Measurements from ENCODE around the gene AGO1.
"Not testable (repeated sequence)": the region's sequence is repeated elsewhere in the genome, so short reads cannot be mapped to it uniquely, and the experiment has no call there.

The AGO1 gene

DNA sequence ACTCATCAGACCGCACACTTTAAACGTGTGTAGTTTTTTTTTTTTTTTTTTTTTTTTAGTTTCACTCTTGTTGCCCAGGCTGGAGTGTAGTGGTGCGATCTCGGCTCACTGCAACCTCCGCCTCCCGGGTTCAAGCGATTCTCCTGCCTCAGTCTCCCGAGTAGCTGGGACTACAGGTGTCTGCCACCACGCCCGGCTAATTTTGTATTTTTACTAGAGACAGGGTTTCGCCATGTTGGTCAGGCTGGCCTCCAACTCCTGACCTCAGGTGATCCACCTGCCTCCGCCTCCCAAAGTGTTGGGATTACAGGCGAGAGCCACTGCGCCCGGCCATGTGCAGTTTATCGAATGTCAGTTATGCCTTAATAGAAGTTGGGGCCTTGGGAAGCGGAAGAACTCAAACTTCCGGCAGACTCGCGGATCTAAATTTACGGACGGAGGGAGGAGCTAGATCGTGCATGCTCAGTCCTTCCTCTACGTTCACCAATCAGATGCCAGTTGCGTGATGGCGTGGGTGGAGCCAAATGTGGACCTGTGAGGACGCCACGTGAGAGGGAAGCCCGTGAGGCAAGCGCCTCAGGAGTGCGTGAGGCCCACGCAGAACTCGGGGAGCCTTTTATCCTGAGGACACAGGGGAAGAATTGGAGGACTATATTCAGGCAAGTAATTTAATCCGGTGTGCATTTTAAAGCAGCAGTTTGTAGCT lies 13.6 kb upstream of the AGO1 start:
- in situ Hi-C loops (cut with MboI; ENCODE audit: low sequenced_read_pairs): not testable (repeated sequence)

DNA sequence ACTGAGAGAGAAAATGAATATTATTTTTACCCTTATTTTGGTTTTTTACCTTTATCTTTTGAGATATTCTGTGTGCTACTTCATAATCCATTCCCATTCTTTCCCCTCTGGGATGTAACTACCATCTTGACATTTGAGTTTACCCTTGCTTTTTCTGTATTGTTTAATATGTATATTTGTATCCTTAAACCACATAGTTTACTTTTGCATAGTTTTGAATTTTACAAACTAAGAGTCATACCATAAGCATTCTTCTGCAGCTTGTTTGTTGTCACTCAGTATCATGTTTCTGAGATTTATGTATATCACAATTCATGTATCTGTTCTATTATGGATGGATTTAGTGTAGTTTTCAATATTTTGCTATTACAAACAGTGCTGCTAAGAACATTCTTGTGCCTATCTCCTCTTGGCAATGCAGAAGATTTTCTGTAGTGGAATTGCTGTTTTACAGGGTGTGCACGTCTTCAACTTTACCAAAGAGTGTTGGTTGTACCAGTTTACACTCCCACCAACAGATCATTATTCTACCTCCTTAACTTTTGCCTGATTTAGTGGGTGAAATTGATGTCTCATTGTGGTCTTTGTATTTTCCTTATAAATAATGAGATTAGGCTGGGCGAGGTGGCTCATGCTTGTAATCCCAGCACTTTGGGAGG lies 12.2 kb upstream of the AGO1 start:
- in situ Hi-C loops (cut with MboI; ENCODE audit: low sequenced_read_pairs): no loop called here

DNA sequence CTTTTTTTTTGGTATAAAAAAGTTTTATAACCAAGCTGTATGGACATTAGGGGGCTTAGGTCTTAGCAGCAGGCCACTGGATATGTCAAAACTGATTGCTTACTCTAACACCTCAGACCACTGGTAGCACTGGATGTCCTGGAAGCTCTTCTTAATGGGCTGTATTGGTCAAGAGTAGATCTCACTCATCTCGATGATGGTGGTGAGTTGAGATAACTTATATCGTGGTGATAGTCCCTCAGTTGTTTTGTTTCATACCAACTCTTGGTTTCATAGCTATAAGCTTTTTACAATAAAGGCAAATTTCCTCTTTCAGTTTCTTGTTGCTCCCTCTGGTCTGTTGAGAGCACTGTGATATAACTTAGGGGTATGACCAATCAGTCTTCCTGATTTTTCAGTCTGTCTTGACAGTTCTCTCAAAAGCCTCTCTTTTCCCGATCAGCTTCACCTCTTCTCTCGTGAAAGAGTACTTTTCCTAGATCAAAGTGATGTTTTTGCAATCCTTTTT lies 9.7 kb upstream of the AGO1 start:
- in situ Hi-C loops (cut with MboI; ENCODE audit: low sequenced_read_pairs): no loop called here

DNA sequence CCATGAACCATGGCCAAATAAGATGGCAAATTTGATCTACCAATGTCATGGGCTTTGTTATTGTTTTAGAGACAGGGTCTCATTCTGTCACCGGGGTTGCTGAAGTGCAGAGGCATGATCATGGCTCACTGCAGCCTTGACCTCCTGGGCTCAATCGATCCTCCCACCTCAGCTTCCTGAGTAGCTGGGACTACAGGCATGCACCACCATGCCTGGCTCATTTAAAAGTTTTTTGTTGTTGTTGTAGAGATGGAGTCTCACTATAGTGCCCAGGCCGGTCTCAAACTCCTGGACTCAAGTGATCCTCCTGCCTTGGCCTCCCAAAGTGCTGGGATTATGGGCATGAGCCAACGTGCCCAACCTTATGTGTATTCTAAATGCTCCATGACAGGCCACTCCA lies 8.9 kb upstream of the AGO1 start:
- in situ Hi-C loops (cut with MboI; ENCODE audit: low sequenced_read_pairs): not testable (repeated sequence)

DNA sequence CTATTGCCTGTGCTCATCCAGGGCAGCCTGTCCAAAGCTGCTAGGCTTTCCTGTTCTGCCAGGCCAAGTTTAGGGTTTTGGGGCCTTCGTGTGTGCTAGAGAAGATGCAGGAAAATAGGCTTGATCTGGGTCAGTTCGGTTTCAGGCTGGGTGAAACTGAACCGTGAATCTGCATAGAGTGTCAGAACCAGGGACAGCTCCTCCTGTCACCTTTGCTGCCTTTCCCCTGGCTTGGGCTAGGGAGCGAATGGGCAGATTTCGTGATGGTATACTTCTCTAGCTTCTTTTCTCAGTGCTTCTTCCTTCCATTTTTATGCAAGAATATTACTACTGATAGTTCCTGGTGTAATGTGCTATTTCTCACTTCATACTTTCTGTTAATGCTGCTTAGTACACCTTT lies 6.0 kb upstream of the AGO1 start:
- in situ Hi-C loops (cut with MboI; ENCODE audit: low sequenced_read_pairs): no loop called here

DNA sequence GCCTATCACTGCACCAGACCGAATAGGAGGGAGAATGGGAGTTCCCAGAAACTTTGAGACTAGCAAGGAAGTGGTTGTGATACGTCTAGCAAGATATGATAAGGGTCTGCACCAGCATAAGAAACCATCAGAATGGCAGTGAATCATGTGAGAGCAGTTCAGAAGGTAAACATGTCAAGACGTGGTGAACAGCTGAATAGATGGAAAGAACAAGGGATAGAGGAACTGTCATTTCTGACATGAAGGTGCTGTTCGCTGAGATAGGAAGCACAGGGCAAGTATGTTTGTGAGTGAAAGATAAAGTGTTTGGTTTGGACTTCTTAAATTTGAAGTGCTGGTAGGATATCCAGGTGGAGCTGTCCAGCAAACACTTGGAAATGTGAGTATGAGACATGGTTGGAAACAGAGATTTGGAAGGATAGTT lies 1.1 kb upstream of the AGO1 start:
- in situ Hi-C loops (cut with MboI; ENCODE audit: low sequenced_read_pairs): no loop called here

DNA sequence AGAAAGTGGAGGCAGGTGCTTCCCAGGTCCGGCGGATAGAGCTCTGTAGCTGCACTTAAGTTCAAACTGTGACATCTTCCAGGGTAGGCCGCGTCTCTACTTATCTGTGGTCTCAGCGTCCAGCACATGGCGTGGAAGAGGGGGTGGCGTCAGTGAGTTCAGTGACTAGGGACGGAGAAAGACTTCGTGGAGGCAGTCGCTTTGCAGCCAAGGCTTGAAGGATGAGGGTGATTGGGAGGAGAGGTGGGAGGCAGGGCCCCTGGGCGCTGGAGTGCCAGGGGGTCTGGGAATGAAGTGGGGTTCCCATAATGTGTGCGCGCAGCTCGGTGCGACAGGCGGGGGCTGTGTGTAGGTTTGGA lies 444 bp upstream of the AGO1 start:
- in situ Hi-C loops (cut with MboI; ENCODE audit: low sequenced_read_pairs): no loop called here

DNA sequence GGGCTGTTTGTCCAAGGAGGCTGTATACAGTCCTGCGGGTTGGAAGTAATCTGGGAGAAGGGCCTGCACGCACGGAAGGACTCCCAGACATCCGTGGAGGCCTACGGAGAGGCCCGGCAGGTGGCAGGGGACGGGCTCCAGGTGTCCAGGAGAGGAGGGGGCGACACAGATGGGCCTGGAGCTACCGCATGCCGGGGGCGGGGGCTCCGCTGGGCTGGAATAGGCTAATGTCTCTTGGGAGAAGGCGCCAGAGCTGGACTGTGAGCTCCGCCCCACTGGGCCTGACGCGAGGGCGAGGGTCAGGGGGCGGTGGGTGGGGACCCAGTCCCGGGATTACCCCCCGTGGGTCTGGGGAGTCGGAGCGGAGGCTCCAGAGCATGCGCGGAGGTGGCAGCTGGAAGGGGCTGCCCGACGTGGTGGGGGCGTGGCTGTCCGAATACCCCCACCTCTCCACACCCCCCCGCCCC lies 659 bp downstream of the AGO1 start:
- in situ Hi-C loops (cut with MboI; ENCODE audit: low sequenced_read_pairs): no loop called here

DNA sequence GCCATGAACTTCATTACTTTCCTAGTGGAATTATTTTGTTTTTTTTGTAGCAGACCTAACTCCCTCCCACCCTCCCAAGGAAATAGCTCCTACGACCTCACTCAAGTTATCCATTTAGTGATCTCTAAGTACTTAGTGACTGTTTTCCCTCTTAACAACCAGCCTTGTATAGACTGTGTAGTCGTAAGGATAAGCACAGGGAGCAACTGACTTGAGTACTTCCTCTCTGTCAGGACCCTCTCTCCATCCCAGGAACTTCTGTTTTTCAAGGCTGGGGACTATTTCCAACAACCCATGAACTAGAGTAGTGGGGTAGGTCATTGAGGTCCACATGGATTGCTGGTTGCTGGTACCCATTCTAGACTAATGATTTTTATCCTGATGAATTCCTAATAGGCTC lies 1.9 kb downstream of the AGO1 start:
- in situ Hi-C loops (cut with MboI; ENCODE audit: low sequenced_read_pairs): no loop called here

DNA sequence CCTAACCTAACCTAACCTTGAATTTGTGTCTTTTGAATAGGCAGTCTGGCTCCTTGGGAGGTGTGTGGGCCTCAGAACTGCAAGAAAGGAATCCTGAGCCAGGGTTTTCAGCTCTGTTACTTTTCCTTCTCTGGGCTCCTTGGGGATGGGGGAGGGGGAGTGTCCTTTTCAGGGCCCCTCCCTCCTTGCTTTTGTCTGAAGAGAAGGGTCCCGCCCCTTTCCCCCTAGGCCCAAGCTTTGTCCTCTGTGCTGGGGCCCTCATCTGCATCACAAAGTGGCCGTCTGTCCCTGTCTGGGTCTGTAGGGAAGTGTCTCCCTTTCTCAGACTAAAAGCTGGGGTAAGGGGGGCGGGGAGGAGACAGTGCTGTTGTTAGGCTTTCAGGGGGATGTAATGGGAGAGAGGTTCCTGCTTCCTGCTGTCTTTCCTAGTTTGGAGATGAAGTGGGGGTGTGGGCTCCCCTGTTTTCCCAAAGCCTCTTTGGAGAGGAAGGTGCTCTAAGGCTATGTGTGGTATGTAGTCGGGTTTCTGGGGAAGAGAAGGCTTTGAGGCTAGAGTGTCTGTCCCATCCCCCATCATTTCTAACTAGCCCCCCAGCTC lies 3.1 kb downstream of the AGO1 start:
- in situ Hi-C loops (cut with MboI; ENCODE audit: low sequenced_read_pairs): no loop called here

DNA sequence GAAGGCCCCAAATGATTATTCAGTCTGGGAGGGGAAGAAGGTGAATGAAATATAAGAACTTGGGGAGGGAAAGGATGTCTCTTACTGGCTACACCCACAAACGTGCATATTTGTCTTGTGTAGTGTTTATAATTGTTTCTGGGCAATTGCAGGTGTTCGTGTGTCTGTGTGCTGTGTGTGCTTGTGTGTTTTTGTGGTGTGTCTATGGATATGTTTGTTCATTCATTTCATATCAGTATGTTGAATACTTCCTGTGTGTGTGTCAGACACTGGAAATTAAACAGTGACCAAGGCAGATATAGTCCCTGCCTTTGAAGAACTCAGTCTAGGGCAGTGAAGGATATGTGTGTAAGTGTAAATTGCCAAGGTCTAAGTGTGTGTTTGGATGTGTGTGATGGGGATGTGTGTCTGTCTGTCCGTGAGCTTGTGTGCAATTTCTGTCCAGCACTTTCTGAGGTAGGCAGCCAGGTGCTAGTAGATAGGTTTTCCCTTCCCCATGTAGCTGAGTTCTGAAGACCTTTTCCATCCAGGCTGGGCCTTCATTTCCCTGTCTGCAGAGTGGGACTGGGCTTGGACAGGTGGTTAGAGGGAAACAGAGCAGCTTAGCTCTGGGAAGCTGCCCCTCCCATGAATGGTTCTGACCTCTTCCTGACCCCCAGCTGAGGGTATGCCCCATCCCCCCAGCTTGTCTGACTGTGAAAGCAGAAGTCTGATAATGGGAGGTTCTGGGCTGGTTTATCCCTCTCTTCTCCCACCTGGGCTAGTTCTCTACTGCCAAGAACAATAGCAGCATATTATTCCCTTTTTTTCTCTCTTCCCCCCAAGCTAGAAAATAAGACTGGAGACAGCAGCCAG lies 3.8 kb downstream of the AGO1 start:
- in situ Hi-C loops (cut with MboI; ENCODE audit: low sequenced_read_pairs): no loop called here

DNA sequence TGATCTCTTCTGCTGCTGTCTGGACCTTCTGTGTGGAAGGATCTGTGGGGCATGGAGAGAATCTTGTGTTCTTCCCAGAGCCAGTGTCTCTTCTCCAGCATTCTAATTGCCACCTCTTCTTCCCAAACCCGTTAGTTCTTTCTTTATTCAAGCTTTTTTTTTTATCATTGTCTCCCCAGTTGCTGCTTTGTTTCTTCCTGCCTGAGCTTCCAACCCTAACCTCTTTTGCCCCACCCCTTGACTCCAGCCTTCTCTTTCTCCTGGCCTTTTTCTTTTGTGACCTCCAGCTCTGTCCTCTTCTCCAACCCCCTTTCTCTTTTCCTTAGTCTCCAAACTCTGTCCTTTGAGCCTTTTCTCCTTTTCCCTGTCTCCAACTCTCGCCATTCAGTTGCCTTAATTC lies 4.5 kb downstream of the AGO1 start:
- in situ Hi-C loops (cut with MboI; ENCODE audit: low sequenced_read_pairs): no loop called here

DNA sequence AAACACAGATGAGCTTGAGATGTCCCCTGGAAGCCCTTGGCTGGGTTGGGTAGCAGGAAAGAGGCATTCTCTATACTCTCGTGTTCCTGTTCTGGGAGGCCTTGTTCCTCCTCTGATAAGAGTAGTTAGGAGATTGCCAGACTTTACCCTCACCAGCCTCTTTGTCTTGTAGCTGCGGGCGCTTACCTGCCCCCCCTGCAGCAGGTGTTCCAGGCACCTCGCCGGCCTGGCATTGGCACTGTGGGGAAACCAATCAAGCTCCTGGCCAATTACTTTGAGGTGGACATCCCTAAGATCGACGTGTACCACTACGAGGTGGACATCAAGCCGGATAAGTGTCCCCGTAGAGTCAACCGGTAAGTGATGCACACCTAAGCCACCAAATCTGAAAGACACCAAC lies 5.2 kb downstream of the AGO1 start:
- in situ Hi-C loops (cut with MboI; ENCODE audit: low sequenced_read_pairs): no loop called here

DNA sequence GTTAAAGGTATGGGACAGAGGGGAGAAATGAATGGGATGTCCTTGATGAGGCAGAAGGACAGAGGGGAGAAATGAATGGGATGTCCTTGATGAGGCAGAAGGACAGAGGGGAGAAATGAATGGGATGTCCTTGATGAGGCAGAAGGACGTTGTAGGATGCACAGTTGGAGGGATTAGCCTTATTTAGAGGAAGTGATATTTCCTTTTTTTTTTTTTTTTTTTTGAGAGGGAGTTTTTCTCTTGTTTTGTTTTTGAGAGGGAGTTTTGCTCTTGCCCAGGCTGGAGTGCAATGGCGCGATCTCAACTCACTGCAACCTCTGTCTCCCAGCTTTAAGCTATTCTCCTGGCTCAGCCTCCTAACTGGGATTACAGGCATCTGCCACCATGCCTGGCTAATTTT lies 6.0 kb downstream of the AGO1 start:
- in situ Hi-C loops (cut with MboI; ENCODE audit: low sequenced_read_pairs): not testable (repeated sequence)

DNA sequence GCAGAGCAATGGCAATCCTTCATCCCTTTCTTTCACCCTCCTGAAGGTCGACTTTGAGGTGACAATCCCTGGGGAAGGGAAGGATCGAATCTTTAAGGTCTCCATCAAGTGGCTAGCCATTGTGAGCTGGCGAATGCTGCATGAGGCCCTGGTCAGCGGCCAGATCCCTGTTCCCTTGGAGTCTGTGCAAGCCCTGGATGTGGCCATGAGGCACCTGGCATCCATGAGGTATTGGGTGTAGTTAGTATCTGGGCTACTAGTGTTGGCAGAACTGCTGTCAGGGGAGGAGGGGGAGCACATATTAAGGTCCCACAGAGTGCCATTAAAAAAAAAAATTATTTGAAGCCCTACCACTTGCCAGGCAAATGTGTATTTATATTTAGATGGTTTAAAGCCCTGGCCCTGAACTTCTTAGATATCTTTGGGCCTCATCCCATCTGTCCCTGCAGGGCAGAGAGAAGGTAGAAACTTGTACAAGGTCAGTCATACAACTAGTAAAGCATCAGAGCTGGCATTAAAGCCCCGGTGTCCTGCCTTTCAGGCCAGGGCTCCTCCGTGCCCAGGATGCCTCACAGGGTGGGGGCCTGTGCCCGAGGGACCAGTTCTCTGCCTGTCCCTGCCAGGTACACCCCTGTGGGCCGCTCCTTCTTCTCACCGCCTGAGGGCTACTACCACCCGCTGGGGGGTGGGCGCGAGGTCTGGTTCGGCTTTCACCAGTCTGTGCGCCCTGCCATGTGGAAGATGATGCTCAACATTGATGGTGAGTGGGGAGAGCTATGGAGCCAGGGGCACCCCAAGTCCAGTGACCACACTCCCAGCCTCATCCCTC lies 10.3 kb downstream of the AGO1 start:
- in situ Hi-C loops (cut with MboI; ENCODE audit: low sequenced_read_pairs): no loop called here

DNA sequence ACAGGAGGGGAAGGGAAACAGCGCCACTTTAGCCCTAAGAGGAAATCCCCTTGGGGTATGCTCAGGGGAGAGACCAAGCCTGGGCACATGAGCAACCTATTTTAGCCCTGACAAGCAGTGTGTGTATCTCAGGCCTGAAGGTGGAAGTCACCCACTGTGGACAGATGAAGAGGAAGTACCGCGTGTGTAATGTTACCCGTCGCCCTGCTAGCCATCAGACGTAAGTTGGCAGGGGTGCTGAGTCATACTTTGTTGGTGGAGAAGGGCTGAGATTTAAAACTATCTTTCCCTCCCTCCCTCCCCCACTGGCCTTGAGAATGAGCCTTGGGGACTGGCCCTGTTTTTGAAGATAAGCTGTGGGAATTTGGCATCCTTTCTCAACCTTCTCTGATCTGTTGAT lies 11.2 kb downstream of the AGO1 start:
- in situ Hi-C loops (cut with MboI; ENCODE audit: low sequenced_read_pairs): no loop called here

DNA sequence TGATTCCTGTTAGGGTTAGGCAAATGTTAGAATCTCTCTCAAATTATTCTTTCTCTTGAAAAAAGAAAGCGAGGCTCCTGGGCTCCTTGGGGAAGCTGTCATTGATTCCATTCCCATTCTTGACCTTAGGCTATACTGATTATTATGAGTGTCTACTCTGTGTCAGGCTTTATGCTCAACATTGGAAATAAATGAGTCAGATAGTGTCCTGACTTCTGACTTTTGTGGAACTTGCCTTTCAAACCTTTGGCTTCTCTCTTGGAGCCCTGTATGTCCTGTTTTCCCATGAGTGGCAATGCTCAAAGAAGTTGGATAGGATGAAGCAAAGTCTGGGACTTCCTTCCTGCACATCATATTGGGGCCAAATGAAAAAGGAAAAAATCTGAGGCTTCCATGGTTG lies 11.6 kb downstream of the AGO1 start:
- in situ Hi-C loops (cut with MboI; ENCODE audit: low sequenced_read_pairs): no loop called here

DNA sequence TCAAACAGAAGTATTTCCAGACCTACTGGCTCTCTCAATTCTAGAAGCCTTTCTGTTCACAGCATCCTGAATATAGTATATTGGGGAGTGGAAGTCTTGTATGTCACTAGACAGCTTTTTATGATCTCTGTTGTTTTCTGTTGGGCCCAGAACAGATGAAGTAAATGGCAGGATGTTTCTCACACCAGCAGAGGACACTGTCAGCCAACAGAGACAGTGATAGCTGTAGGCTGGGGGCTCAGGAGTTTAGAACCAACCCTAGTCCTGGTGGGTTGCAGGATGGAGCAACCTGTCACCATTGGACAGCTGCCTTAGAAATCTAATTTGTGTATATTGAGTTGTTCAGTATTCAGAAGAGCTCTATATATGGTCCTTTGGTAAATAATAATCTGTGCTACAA lies 16.9 kb downstream of the AGO1 start:
- in situ Hi-C loops (cut with MboI; ENCODE audit: low sequenced_read_pairs): no loop called here

DNA sequence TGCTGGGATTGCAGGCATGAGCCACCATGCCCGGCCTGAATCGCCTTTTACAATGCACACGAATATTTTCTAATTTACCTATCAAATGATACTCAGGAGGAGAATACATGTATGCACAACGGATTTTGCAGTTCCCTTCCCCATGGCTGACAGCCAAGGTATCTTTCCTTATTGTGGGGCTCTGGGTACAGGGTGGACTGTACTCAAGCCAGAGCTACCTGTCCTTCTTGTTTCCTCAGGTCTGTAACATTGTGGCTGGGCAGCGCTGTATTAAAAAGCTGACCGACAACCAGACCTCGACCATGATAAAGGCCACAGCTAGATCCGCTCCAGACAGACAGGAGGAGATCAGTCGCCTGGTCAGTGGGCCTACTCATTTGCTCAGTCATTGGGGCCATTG lies 18.2 kb downstream of the AGO1 start:
- in situ Hi-C loops (cut with MboI; ENCODE audit: low sequenced_read_pairs): no loop called here

DNA sequence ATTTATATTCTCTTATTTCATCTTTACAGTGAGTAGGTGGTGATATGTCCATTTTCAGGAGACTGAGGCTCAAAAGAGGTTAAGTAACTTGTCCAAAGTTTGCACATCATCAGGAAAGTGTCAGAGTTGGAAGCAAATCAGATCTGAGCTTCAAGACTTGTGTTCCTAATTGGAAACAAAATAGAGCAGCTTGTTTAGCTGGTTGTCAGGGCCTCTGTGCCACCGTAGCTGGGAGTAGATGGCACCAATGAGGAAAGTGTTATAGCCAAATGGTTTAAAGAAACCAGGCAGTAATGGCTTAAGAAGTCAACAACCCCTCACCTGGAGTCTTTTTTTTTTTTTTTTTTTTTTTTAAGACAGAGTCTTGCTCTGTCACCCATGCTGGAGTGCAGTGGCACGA lies 19.7 kb downstream of the AGO1 start:
- in situ Hi-C loops (cut with MboI; ENCODE audit: low sequenced_read_pairs): no loop called here

Measured in hTERT RPE-1 (cell line).